ENCODE measurements around the gene SHISAL1. TPM values are rescaled to one million over a fixed set of nuclear protein-coding genes. Genes with fewer than 3 reads are reported as not detected.

Gene SHISAL1
- total and polyA plus RNA-seq, 2 donors (not counting 3 experiments of a cell fraction or from before 2014, with no cell fraction given): 0.01 to 0.07 TPM

DNA sequence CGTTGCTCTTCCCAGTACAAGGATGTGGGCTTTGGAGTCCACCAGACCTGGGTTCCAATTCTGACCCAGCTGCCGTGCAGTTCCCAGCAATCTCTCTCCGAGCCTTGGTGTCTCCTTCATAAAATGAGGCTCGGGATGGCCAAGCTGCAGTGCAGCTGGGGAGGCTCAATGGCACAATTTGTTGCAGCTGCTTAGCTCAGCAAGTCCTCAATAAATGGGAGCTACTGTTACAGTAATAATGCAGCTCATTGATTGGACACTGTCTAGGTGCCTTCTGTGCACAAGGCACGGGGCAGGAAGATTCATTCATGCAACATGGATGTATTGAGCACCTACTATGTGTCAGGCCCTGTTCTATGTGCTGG is 37.1 kb downstream of the SHISAL1 start:
- Histone ChIP-seq H3K79me2 (ENCODE audit: control insufficient read depth, insufficient read depth, low read length) (no peaks in the 10 kb centered on the region), H4K20me1 (replicated peaks; ENCODE audit: control insufficient read depth, extremely low read depth, insufficient read depth, low read length) (no peaks in the 10 kb centered on the region), H2AFZ (ENCODE audit: low read depth, low read length) (no peak overlapping the region), H3K9ac (replicated peaks; ENCODE audit: extremely low read depth, insufficient read depth, low read length) (no peak overlapping the region), H3K36me3 (ENCODE audit: control insufficient read depth in 2 of 2, extremely low read depth in 1 of 2, insufficient read depth in 2 of 2, low read length in 2 of 2) (no peaks in the 10 kb centered on the region), H3K4me1 (ENCODE audit: control insufficient read depth, extremely low read depth, insufficient read depth, low read length) (no peaks in the 10 kb centered on the region), H3K9me3 (replicated peaks; ENCODE audit: control insufficient read depth, insufficient read depth, low read length) (no peaks in the 10 kb centered on the region), H3K27me3 (ENCODE audit: control insufficient read depth in 2 of 2, insufficient read depth in 2 of 2, low read length in 2 of 2) (no peaks in the 10 kb centered on the region), H3K4me2 (ENCODE audit: insufficient read depth, low read length) (no peak overlapping the region), H3K9me1 (replicated peaks; ENCODE audit: control insufficient read depth, extremely low read depth, insufficient read depth, low read length) (no peaks in the 10 kb centered on the region), H3K4me3 (replicated peaks in 1 of 3; ENCODE audit: insufficient read depth in 1 of 3, low read depth in 1 of 3, low read length in 3 of 3) (no peak overlapping the region), H3K27ac (ENCODE audit: insufficient read depth, low read depth, low read length) (no peak overlapping the region)
- intact Hi-C loops (cut with micrococcal nuclease) (no loop called here), dilution Hi-C loops (cut with MboI; ENCODE audit: extremely low pct_ligation_motif_present, low sequenced_read_pairs) (no loop called here)
- DNase-seq (ENCODE audit: low read depth, low spot score) (no peak), FAIRE-seq (no peak)
- BruUV-seq (replicated peaks): no TSS peak
- ChIA-PET POLR2A (no interaction called here), CTCF (no interaction called here)
- TF ChIP-seq EZH2 (IDR thresholded peaks at IDR 0.05; ENCODE audit: borderline replicate concordance, low read depth, low read length, severe bottlenecking) (no peak), MYC (IDR thresholded peaks at IDR 0.05; ENCODE audit: low read depth, low read length) (no peak), CTCF (IDR thresholded peaks at IDR 0.05; ENCODE audit: extremely low read depth in 1 of 2, insufficient read depth in 1 of 2, low read depth in 1 of 2, low read length in 2 of 2) (no peak), POLR2A (IDR thresholded peaks at IDR 0.05; ENCODE audit: low read depth, low read length) (no peak), MAX (IDR thresholded peaks at IDR 0.05; ENCODE audit: insufficient read depth, insufficient read length) (no peak), FOS (IDR thresholded peaks at IDR 0.05; ENCODE audit: borderline replicate concordance, insufficient read depth, low read length) (no peak), GATA2 (IDR thresholded peaks at IDR 0.05; ENCODE audit: insufficient read depth, insufficient read length, low read depth, low read length) (no peak), JUN (IDR thresholded peaks at IDR 0.05; ENCODE audit: borderline replicate concordance, insufficient read depth, insufficient read length, low read depth) (no peak), POLR2AphosphoS5 (IDR thresholded peaks at IDR 0.05; ENCODE audit: insufficient read depth, low read depth, low read length) (no peak)
